ENCODE measurements around the gene ZNF800. TPM values are rescaled to one million over a fixed set of nuclear protein-coding genes. Genes with fewer than 3 reads are reported as not detected.

ZNF800 gene
- total and polyA plus RNA-seq, 2 experiments from 2014 or later: 16.9 to 20.8 TPM

GRCh38 chr7:127393368-127394058 is 1.0 kb upstream of the ZNF800 start:
- WGBS, 2 experiments (ENCODE audit: low coverage in 1 of 2, low lambda C conversion rate in 2 of 2, missing lambda C conversion rate in 2 of 2): 2 to 3% methylated on average over 27 to 28 of the region's 28 CpGs
- Histone ChIP-seq H3K79me2 (ENCODE audit: insufficient read depth) (peaks cover 38% of the 10 kb centered on the region), H3K27ac (peak overlapping the region; percentile 85), H3K4me2 (ENCODE audit: unreplicated experiment) (peak overlapping the region; percentile 90), H3K4me1 (ENCODE audit: insufficient read depth) (peaks cover 18% of the 10 kb centered on the region), H3K9me3 (ENCODE audit: low read depth) (no peaks in the 10 kb centered on the region), H3K9me2 (ENCODE audit: insufficient read depth) (no peaks in the 10 kb centered on the region), H4K20me1 (ENCODE audit: insufficient read depth) (no peaks in the 10 kb centered on the region), H3K9ac (peak overlapping the region; percentile 95), H3F3A (ENCODE audit: insufficient read depth) (peaks cover 8% of the 10 kb centered on the region; the same call in 1 of the 2 replicates), H2AFZ (peak overlapping the region; percentile 84), H3K27me3 (replicated peaks; ENCODE audit: insufficient read depth) (0 out of 2 replicates have a peak, but pooled peaks cover 3% of the 10 kb centered on the region), H3K36me3 (ENCODE audit: low read depth) (peaks cover 10% of the 10 kb centered on the region), H3K4me3 (peak overlapping the region; percentile 87)
- in situ Hi-C loops (cut with MboI): no loop called here
- TF ChIP-seq EZH2phosphoT487 (IDR thresholded peaks at IDR 0.05; ENCODE audit: insufficient read depth, low read depth) (no peak), EZH2 (IDR thresholded peaks at IDR 0.05; ENCODE audit: insufficient read depth, poor library complexity, severe bottlenecking) (no peak)
- DNase-seq: peak; percentile 42

GRCh38 chr7:127392182-127392565 is 334 bp downstream of the ZNF800 start:
- DNase-seq: peak; percentile 84
- Histone ChIP-seq H3K27me3 (replicated peaks; ENCODE audit: insufficient read depth) (no peaks in the 10 kb centered on the region), H2AFZ (peak overlapping the region; percentile 84), H3K9me3 (ENCODE audit: low read depth) (no peaks in the 10 kb centered on the region), H3K4me2 (ENCODE audit: unreplicated experiment) (peak overlapping the region; percentile 96), H3K9me2 (ENCODE audit: insufficient read depth) (no peaks in the 10 kb centered on the region), H3K4me1 (ENCODE audit: insufficient read depth) (peaks cover 25% of the 10 kb centered on the region), H3F3A (ENCODE audit: insufficient read depth) (peaks cover 8% of the 10 kb centered on the region; the same call in 1 of the 2 replicates), H3K79me2 (ENCODE audit: insufficient read depth) (peaks cover 51% of the 10 kb centered on the region), H3K9ac (peak overlapping the region; percentile 95), H3K4me3 (peak overlapping the region; percentile 87), H3K36me3 (ENCODE audit: low read depth) (peaks cover 21% of the 10 kb centered on the region), H4K20me1 (ENCODE audit: insufficient read depth) (no peaks in the 10 kb centered on the region), H3K27ac (peak overlapping the region; percentile 85)
- WGBS, 2 experiments (ENCODE audit: low coverage in 1 of 2, low lambda C conversion rate in 2 of 2, missing lambda C conversion rate in 2 of 2): 2% methylated on average over 11 to 35 of the region's 48 CpGs
- no peak for TF ChIP-seq EZH2 (IDR thresholded peaks at IDR 0.05; ENCODE audit: insufficient read depth, poor library complexity, severe bottlenecking)
- TF ChIP-seq EZH2phosphoT487 (IDR thresholded peaks at IDR 0.05; ENCODE audit: insufficient read depth, low read depth): no peak
- in situ Hi-C loops (cut with MboI): no loop called here

- DNase-seq: peak; percentile 72
- no peak for TF ChIP-seq EZH2phosphoT487 (IDR thresholded peaks at IDR 0.05; ENCODE audit: insufficient read depth, low read depth)
- TF ChIP-seq EZH2 (IDR thresholded peaks at IDR 0.05; ENCODE audit: insufficient read depth, poor library complexity, severe bottlenecking): no peak
- H3K4me2 ChIP-seq (ENCODE audit: unreplicated experiment): peak overlapping the region; percentile 96
- peaks cover 56% of the 10 kb centered on the region for H3K79me2 ChIP-seq (ENCODE audit: insufficient read depth)
- peak overlapping the region; percentile 95 for H3K9ac ChIP-seq
- WGBS, 2 experiments (ENCODE audit: low coverage in 1 of 2, low lambda C conversion rate in 2 of 2, missing lambda C conversion rate in 2 of 2): 2 to 4% methylated on average over 54 to 66 of the region's 66 CpGs
- H3K27me3 ChIP-seq (replicated peaks; ENCODE audit: insufficient read depth): no peaks in the 10 kb centered on the region
- H3K9me2 ChIP-seq (ENCODE audit: insufficient read depth): no peaks in the 10 kb centered on the region
- H3F3A ChIP-seq (ENCODE audit: insufficient read depth): peaks cover 8% of the 10 kb centered on the region; the same call in 1 of the 2 replicates
- peak overlapping the region; percentile 85 for H3K27ac ChIP-seq
- H4K20me1 ChIP-seq (ENCODE audit: insufficient read depth): no peaks in the 10 kb centered on the region
- H3K36me3 ChIP-seq (ENCODE audit: low read depth): peaks cover 24% of the 10 kb centered on the region
- peak overlapping the region; percentile 84 for H2AFZ ChIP-seq
- peak overlapping the region; percentile 87 for H3K4me3 ChIP-seq
- peaks cover 25% of the 10 kb centered on the region for H3K4me1 ChIP-seq (ENCODE audit: insufficient read depth)
- in situ Hi-C loops (cut with MboI): no loop called here
- H3K9me3 ChIP-seq (ENCODE audit: low read depth): no peaks in the 10 kb centered on the region
These were observed 822 bp downstream of the ZNF800 start for GRCh38 chr7:127391591-127392181.

- Histone ChIP-seq H3K9me3 (ENCODE audit: low read depth) (no peaks in the 10 kb centered on the region), H4K20me1 (ENCODE audit: insufficient read depth) (no peaks in the 10 kb centered on the region), H3K4me3 (peak overlapping the region; percentile 87), H3K9me2 (ENCODE audit: insufficient read depth) (no peaks in the 10 kb centered on the region), H3K79me2 (ENCODE audit: insufficient read depth) (peaks cover 63% of the 10 kb centered on the region), H3K9ac (peak overlapping the region; percentile 95), H3K36me3 (ENCODE audit: low read depth) (peaks cover 30% of the 10 kb centered on the region), H2AFZ (peak overlapping the region; percentile 84), H3F3A (ENCODE audit: insufficient read depth) (peaks cover 8% of the 10 kb centered on the region; the same call in 1 of the 2 replicates), H3K27me3 (replicated peaks; ENCODE audit: insufficient read depth) (no peaks in the 10 kb centered on the region), H3K4me1 (ENCODE audit: insufficient read depth) (peaks cover 25% of the 10 kb centered on the region), H3K27ac (peak overlapping the region; percentile 85), H3K4me2 (ENCODE audit: unreplicated experiment) (peak overlapping the region; percentile 96)
- no peak for DNase-seq
- in situ Hi-C loops (cut with MboI): no loop called here
- TF ChIP-seq EZH2phosphoT487 (IDR thresholded peaks at IDR 0.05; ENCODE audit: insufficient read depth, low read depth) (no peak), EZH2 (IDR thresholded peaks at IDR 0.05; ENCODE audit: insufficient read depth, poor library complexity, severe bottlenecking) (no peak)
- WGBS, 2 experiments (ENCODE audit: low coverage in 1 of 2, low lambda C conversion rate in 2 of 2, missing lambda C conversion rate in 2 of 2): 37 to 40% methylated on average over 9 of the region's 9 CpGs
These were observed 1.5 kb downstream of the ZNF800 start for GRCh38 chr7:127390817-127391590.

Data from GM23248 (cell line).